Peyer's patch (tissue), 4 donors: ENCODE data around the gene SLC50A1. TPM values are rescaled to one million over a fixed set of nuclear protein-coding genes. Genes with fewer than 3 reads are reported as not detected.

Source experiments
- DNase-seq, 3 donors: peaks; one replicate each; pipeline ENCODE4 v3.0.0-alpha.2; 2017 to 2019
- H3K27ac ChIP-seq, 4 donors: fragments of 200-600 bp; sonication (generic); one replicate each; pipeline ENCODE4 v1.5.1; 2016 to 2019
- H3K27me3 ChIP-seq, 2 donors: fragments of 200-600 bp; sonication (generic); one replicate each; pipeline ENCODE4 v1.5.1; 2019
- H3K36me3 ChIP-seq, 3 donors: fragments of 200-600 bp; sonication (generic); one replicate each; pipeline ENCODE4 v1.5.1; 2016 to 2019
- H3K4me1 ChIP-seq, 4 donors: fragments of 200-600 bp; sonication (generic); one replicate each; pipeline ENCODE4 v1.5.1; 2016 to 2019
- H3K4me3 ChIP-seq, 4 donors: fragments of 200-600 bp; sonication (generic); 1 replicate in 3 of 4; 2 replicates in 1 of 4; pipeline ENCODE4 v1.5.1; 2016 to 2019; ENCODE audit warnings: mild to moderate bottlenecking in 1 of 4
- H3K9me3 ChIP-seq, 4 donors: fragments of 200-600 bp; sonication (generic); one replicate each; pipeline ENCODE4 v1.5.1; 2016 to 2019; ENCODE audit warnings: mild to moderate bottlenecking in 1 of 4
- CTCF ChIP-seq, 6 experiments: fragments of 450-650 bp in 4 of 6; fragments of 200-600 bp in 2 of 6; sonication (generic) in 1 of 6; IDR thresholded peaks; one replicate each; pipeline ENCODE4 v1.5.1; 2017 to 2019; ENCODE audit warnings: antibody characterized with exemption in 6 of 6, mild to moderate bottlenecking in 3 of 6, moderate library complexity in 1 of 6
- POLR2A ChIP-seq, 2 donors: fragments of 450-650 bp; IDR thresholded peaks; one replicate each; pipeline ENCODE4 v1.5.1; 2017; ENCODE audit warnings: antibody characterized with exemption in 2 of 2, mild to moderate bottlenecking in 2 of 2, moderate library complexity in 2 of 2
- total RNA-seq, 4 donors: library from RNA; depleted of rRNA; stranded (reverse); fragments of >200 nt; gene quantifications; one replicate each; pipeline ENCODE4 v1.1.0, GENCODE V29; 2016

SLC50A1 gene
- total RNA-seq, 4 donors from 2014 or later: 42.5 to 83.3 (median 46.7) TPM

- peaks cover 0 to 28% (median 11%) of the 10 kb centered on the region in 4 donors for H3K4me1 ChIP-seq
- H3K4me3 ChIP-seq: no peak overlapping the region
- peak; percentile 81 to 94 (median 88) for DNase-seq
- no peak for TF ChIP-seq POLR2A (IDR thresholded peaks at IDR 0.05)
- TF ChIP-seq CTCF (IDR thresholded peaks at IDR 0.05): peak; percentile 87 to 95 (median 94)
- H3K27me3 ChIP-seq: peaks cover 0 to 4% of the 10 kb centered on the region in 2 donors
- no peaks in the 10 kb centered on the region for H3K36me3 ChIP-seq
- H3K27ac ChIP-seq: peak overlapping the region in 1 of 4 donors; percentile 9
- no peaks in the 10 kb centered on the region for H3K9me3 ChIP-seq
Measured at GRCh38 chr1:155176544-155177071, 41.0 kb downstream of the SLC50A1 start.

GRCh38 chr1:155177192-155177917 is 41.7 kb downstream of the SLC50A1 start:
- Histone ChIP-seq H3K9me3 (no peaks in the 10 kb centered on the region), H3K27ac (no peak overlapping the region), H3K4me3 (no peak overlapping the region), H3K36me3 (no peaks in the 10 kb centered on the region), H3K27me3 (peaks cover 0 to 4% of the 10 kb centered on the region in 2 donors), H3K4me1 (peaks cover 0 to 21% (median 11%) of the 10 kb centered on the region in 4 donors)
- DNase-seq: peak in 2 of 3 donors; percentile 32 to 39
- TF ChIP-seq CTCF (IDR thresholded peaks at IDR 0.05) (no peak), POLR2A (IDR thresholded peaks at IDR 0.05) (no peak)

- Histone ChIP-seq H3K27ac (no peak overlapping the region), H3K9me3 (no peaks in the 10 kb centered on the region), H3K36me3 (no peaks in the 10 kb centered on the region), H3K27me3 (peaks cover 0 to 4% of the 10 kb centered on the region in 2 donors), H3K4me1 (peaks cover 0 to 18% (median 11%) of the 10 kb centered on the region in 4 donors), H3K4me3 (no peak overlapping the region)
- DNase-seq: peak in 2 of 3 donors; percentile 44 to 46
- TF ChIP-seq CTCF (IDR thresholded peaks at IDR 0.05) (no peak), POLR2A (IDR thresholded peaks at IDR 0.05) (no peak)
Measured at GRCh38 chr1:155177918-155178281, 42.2 kb downstream of the SLC50A1 start.

- DNase-seq: peak in 2 of 3 donors; percentile 41 to 48
- Histone ChIP-seq H3K36me3 (no peaks in the 10 kb centered on the region), H3K4me3 (no peak overlapping the region), H3K4me1 (peaks cover 0 to 15% (median 9%) of the 10 kb centered on the region in 4 donors), H3K9me3 (no peaks in the 10 kb centered on the region), H3K27me3 (peaks cover 0 to 4% of the 10 kb centered on the region in 2 donors), H3K27ac (no peak overlapping the region)
- TF ChIP-seq CTCF (IDR thresholded peaks at IDR 0.05): no peak
- TF ChIP-seq POLR2A (IDR thresholded peaks at IDR 0.05): no peak
Measured at GRCh38 chr1:155178441-155179111, 42.9 kb downstream of the SLC50A1 start.

GRCh38 chr1:155179112-155180031 is 43.7 kb downstream of the SLC50A1 start:
- peaks cover 0 to 9% (median 6%) of the 10 kb centered on the region in 4 donors for H3K4me1 ChIP-seq
- H3K9me3 ChIP-seq: no peaks in the 10 kb centered on the region
- H3K27ac ChIP-seq: no peak overlapping the region
- DNase-seq: peak in 2 of 3 donors; percentile 45 to 48
- TF ChIP-seq CTCF (IDR thresholded peaks at IDR 0.05) (no peak), POLR2A (IDR thresholded peaks at IDR 0.05) (no peak)
- no peaks in the 10 kb centered on the region for H3K27me3 ChIP-seq
- H3K36me3 ChIP-seq: no peaks in the 10 kb centered on the region
- no peak overlapping the region for H3K4me3 ChIP-seq
